Astrocyte of the spinal cord (primary cell): Measurements from ENCODE around the gene PLA2G4C.

ENCODE experiments used
- DNase-seq: peaks from one replicate; pipeline ENCODE4 v3.0.0; 2011; ENCODE audit warnings: low read depth, low spot score
- H3K4me3 ChIP-seq: 2 replicates; pipeline ENCODE4 v1.5.1; 2011; ENCODE audit warnings: low read depth, mild to moderate bottlenecking, low read length, moderate library complexity
- in situ Hi-C: cut with HindIII; loops from 2 replicates; pipeline ENCODE4 v1.10.0; 2017; ENCODE audit warnings: low sequenced_read_pairs
- TF ChIP-seq, protein P1 (sequence below): IDR thresholded peaks from 2 replicates; pipeline ENCODE4 v1.5.1; 2012; ENCODE audit warnings: low read depth, mild to moderate bottlenecking, low read length, inconsistent platforms

PLA2G4C gene

DNA sequence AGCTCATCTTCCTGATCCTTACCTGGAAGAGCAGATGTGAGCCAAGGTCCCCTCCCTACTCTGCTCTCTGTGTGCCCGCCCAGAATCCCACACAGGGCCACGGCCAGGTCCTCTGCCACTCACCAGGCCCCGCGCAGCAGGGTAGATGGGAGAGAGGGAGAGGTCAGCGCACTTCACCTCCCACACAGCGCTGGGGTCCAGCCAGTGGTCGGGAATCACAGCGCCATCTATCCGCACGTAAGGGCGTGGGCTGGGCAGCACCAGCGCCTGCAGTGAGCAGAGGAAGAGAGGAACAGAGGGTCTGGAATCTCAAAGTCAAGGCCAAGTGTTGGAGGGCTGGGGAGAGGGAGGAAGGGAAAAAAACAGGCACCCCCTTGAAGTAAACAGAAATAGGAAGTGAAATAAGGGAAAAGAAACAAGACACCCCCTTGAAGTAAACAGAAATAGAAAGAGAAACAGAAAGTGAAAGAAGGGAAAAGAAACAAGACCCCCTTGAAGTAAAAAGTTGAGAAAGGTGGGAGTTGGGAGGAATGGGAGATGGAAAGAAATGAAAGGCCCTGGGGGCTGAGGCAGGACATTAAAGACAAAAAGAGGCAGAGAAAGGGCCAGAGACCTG is 7.0 kb upstream of the PLA2G4C start:
- TF ChIP-seq, protein P1, sequence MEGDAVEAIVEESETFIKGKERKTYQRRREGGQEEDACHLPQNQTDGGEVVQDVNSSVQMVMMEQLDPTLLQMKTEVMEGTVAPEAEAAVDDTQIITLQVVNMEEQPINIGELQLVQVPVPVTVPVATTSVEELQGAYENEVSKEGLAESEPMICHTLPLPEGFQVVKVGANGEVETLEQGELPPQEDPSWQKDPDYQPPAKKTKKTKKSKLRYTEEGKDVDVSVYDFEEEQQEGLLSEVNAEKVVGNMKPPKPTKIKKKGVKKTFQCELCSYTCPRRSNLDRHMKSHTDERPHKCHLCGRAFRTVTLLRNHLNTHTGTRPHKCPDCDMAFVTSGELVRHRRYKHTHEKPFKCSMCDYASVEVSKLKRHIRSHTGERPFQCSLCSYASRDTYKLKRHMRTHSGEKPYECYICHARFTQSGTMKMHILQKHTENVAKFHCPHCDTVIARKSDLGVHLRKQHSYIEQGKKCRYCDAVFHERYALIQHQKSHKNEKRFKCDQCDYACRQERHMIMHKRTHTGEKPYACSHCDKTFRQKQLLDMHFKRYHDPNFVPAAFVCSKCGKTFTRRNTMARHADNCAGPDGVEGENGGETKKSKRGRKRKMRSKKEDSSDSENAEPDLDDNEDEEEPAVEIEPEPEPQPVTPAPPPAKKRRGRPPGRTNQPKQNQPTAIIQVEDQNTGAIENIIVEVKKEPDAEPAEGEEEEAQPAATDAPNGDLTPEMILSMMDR, result no peak
- in situ Hi-C loops, result no loop called here

DNA sequence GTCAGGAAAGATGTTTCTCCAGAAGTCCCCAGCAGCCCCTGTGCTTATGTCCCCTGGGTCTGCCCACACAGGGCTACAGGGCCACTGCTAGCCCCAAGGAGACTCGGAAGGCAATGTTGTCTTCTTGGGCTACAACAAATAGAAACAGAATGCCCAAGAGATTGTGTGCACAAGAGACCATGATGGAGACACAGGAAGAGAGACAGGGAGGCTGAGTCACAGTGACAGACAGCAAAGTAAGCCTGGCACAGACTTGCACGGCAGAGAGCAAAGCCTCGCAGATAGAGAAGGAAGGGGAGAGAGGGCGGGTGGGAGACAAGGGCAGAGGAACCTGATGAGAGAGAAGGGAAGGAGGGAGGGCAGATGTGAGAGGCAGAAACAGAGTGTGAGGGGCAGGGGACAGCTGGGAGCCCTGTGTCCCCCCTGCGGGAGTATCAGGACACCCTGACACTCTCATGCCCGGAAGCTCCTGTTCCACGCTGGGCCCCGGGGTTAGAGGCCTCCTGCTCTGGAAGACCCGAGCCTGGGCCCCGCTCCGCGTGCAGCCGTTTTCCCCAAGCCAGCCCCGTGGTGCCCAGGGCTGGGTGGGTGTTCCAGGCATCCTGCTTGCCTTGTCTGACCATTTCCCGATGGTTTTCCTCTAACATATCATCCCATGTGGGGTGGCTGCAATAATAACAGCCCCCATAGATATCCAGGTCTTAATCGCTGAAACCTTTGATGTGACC is 2.7 kb upstream of the PLA2G4C start:
- TF ChIP-seq, protein P1, result no peak
- no peak overlapping the region for H3K4me3 ChIP-seq
- in situ Hi-C loops, result no loop called here
- DNase-seq, result peak; percentile 24

More for the DNA sequence above, 7.0 kb upstream of the PLA2G4C start:
- DNase-seq, result no peak
- H3K4me3 ChIP-seq, result no peak overlapping the region

DNA sequence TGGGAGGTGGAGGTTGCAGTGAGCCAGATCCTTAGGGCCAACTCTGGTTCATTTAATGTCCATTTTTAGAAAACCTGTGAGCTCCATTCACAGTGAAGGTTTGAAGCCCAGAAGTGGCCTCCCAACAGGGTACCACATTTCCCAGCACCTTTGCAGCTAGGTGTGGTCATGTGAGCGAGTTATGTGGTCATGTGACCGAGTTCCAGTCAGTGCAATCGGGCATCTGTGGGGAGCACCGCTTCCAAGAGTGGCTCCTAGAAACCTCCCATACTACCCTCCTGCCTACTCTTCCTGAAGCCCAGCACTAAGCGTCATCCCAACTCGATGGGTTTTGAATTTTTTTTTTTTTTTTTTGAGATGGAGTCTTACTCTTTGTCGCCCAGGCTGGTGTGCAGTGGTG is 663 bp upstream of the PLA2G4C start:
- TF ChIP-seq, protein P1, result no peak
- in situ Hi-C loops, result no loop called here
- DNase-seq, result no peak
- H3K4me3 ChIP-seq, result no peak overlapping the region

DNA sequence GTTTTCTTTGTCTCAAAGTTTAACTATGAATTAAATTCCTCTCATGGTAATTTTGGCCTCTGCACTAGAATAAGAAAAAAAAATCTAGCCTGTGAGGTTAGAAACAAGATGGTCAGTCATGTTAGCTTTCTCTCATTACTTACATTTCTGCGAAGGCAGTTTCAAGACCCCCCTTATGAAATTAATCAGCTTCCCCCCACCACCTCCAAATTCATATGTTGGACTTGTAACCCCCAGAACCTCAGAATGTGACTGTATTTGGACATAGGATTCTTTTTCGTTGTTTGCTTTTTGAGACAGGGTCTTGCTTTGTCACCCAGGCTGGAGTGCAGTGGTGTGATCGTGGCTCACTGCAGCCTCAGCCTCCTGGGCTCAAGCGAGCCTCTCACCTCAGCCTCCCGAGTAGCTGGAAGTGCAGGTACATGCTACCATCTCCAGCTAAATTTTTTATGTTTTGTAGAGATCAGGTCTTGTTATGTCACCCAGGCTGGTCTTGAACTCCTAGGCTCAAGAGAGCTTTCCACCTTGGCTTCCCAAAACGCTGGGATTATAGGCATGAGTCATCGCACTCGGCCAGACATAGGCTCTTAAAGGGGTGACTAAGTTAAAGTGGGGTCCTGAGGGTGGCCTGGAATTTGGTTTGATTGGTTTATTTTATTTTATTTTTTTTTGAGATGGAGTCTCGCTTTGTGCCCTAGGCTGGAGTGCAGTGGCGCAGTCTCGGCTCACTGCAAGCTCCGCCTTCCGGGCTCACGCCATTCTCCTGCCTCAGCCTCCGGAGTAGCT is 1.4 kb downstream of the PLA2G4C start:
- H3K4me3 ChIP-seq, result no peak overlapping the region
- DNase-seq, result no peak
- in situ Hi-C loops, result no loop called here
- TF ChIP-seq, protein P1, result no peak

DNA sequence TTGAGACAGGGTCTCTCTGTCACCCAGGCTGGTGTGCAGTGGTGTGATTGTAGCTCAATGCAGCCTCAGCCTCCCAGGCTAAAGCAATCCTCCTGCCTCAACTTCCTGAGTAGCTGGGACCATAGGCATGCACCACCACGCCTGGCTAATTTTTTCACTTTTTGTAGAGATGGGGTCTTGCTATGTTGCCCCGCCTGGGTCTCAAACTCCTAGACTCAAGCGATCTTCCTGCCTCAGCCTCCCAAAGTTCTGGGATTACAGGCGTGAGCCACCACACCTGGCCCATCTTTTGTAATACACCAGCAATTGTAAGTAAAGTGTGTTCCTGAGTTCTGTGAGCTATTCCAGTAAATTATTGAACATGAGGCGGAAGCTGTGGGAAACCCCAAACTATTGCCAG is 6.7 kb downstream of the PLA2G4C start:
- in situ Hi-C loops, result no loop called here

More for the DNA sequence above, 6.7 kb downstream of the PLA2G4C start:
- TF ChIP-seq, protein P1, result no peak
- H3K4me3 ChIP-seq, result no peak overlapping the region
- DNase-seq, result no peak
